Common myeloid progenitor, CD34-positive (primary cell): ENCODE measurements around the gene KRT40.

Experiments used
- CTCF ChIA-PET: fragments of 350-600 bp; sonication (Branson Sonifier 250); formaldehyde crosslinking; loops from one replicate; lab custom pipeline; 2021; ENCODE audit warnings: antibody characterized with exemption; lab: Charles Lee
- POLR2A ChIA-PET: fragments of 350-600 bp; sonication (Branson Sonifier 250); formaldehyde crosslinking; loops from one replicate; lab custom pipeline; 2021; ENCODE audit warnings: antibody characterized with exemption; lab: Charles Lee
- DNase-seq, 3 donors: peaks; one replicate each; pipeline versions ENCODE4 v3.0.0 to v3.0.0-alpha.2; 2013
- H3K27ac ChIP-seq, 2 experiments: 1 replicate in 1 of 2; 2 replicates in 1 of 2; pipeline ENCODE4 v1.7.0; 2013; ENCODE audit warnings: inconsistent platforms in 2 of 2, low read length in 2 of 2, mild to moderate bottlenecking in 2 of 2, low read depth in 1 of 2, moderate library complexity in 1 of 2; ENCODE audit not compliant: severe bottlenecking in 2 of 2, insufficient read depth in 1 of 2, poor library complexity in 1 of 2
- H3K27me3 ChIP-seq, 5 experiments: replicated peaks in 2 of 5; 1 replicate in 3 of 5; 2 replicates in 2 of 5; pipeline versions ENCODE4 v1.6.1 to v1.7.0; 2013; ENCODE audit warnings: low read length in 4 of 5, mild to moderate bottlenecking in 2 of 5, moderate library complexity in 2 of 5, inconsistent platforms in 1 of 5; ENCODE audit not compliant: insufficient read depth in 5 of 5, control insufficient read depth in 4 of 5
- H3K36me3 ChIP-seq, 4 experiments: 1 replicate in 2 of 4; 2 replicates in 2 of 4; pipeline versions ENCODE4 v1.6.1 to v1.7.0; 2013; ENCODE audit warnings: low read length in 3 of 4, control low read depth in 1 of 4, mild to moderate bottlenecking in 1 of 4; ENCODE audit not compliant: control insufficient read depth in 4 of 4, insufficient read depth in 4 of 4
- H3K4me1 ChIP-seq, 4 experiments: 1 replicate in 3 of 4; 2 replicates in 1 of 4; pipeline versions ENCODE4 v1.6.1 to v1.7.1; 2013; ENCODE audit warnings: low read length in 3 of 4, mild to moderate bottlenecking in 3 of 4, control low read depth in 1 of 4, inconsistent platforms in 1 of 4, moderate library complexity in 1 of 4; ENCODE audit not compliant: control insufficient read depth in 4 of 4, insufficient read depth in 4 of 4; ENCODE audit errors: control extremely low read depth in 1 of 4
- H3K4me3 ChIP-seq, 7 experiments: 1 replicate in 4 of 7; 2 replicates in 3 of 7; pipeline versions ENCODE4 v1.5.1 to v1.7.0; 2013; ENCODE audit warnings: mild to moderate bottlenecking in 7 of 7, low read length in 6 of 7, moderate library complexity in 6 of 7, inconsistent platforms in 2 of 7, low read depth in 2 of 7, control low read depth in 1 of 7; ENCODE audit not compliant: insufficient read depth in 4 of 7, control insufficient read depth in 1 of 7; ENCODE audit errors: extremely low read depth in 1 of 7
- H3K9me3 ChIP-seq, 5 experiments: 1 replicate in 4 of 5; 2 replicates in 1 of 5; pipeline versions ENCODE4 v1.6.1 to v1.7.1; 2013; ENCODE audit warnings: low read length in 4 of 5, mild to moderate bottlenecking in 2 of 5, inconsistent platforms in 1 of 5, low read depth in 1 of 5, moderate library complexity in 1 of 5; ENCODE audit not compliant: control insufficient read depth in 4 of 5, insufficient read depth in 2 of 5; ENCODE audit errors: control extremely low read depth in 1 of 5
- WGBS: methylation state at CpG from one replicate; pipeline ENCODE4 v1.1.5; 2013; ENCODE audit not compliant: insufficient coverage; 5-methylcytosine and 5-hydroxymethylcytosine counted together

The KRT40 gene

GRCh38 chr17:40950176-40950575, 34.0 kb downstream of the KRT40 start:
- Histone ChIP-seq H3K36me3 (no peaks in the 10 kb centered on the region), H3K27ac (no peak overlapping the region), H3K4me1 (no peaks in the 10 kb centered on the region), H3K9me3 (no peaks in the 10 kb centered on the region), H3K27me3 (peaks cover 3 to 35% (median 5%) of the 10 kb centered on the region in 5 experiments), H3K4me3 (no peak overlapping the region)
- CTCF ChIA-PET: no interaction called here
- POLR2A ChIA-PET: no interaction called here
- WGBS: 87% methylated on average over 4 of the region's 7 CpGs
- DNase-seq: no peak

- WGBS: 58% methylated on average over 10 of the region's 10 CpGs
Measured at GRCh38 chr17:40949418-40949817, 34.7 kb downstream of the KRT40 start.

GRCh38 chr17:40947929-40948328, 36.2 kb downstream of the KRT40 start:
- Histone ChIP-seq H3K4me1 (no peaks in the 10 kb centered on the region), H3K27ac (no peak overlapping the region), H3K9me3 (no peaks in the 10 kb centered on the region), H3K4me3 (no peak overlapping the region), H3K27me3 (peaks cover 3 to 32% (median 5%) of the 10 kb centered on the region in 5 experiments), H3K36me3 (no peaks in the 10 kb centered on the region)
- CTCF ChIA-PET: no interaction called here
- POLR2A ChIA-PET: no interaction called here
- WGBS: 43% methylated on average over 1 of the region's 2 CpGs
- no peak for DNase-seq

More at GRCh38 chr17:40949418-40949817, 34.7 kb downstream of the KRT40 start:
- Histone ChIP-seq H3K9me3 (no peaks in the 10 kb centered on the region), H3K4me3 (no peak overlapping the region), H3K4me1 (no peaks in the 10 kb centered on the region), H3K27ac (no peak overlapping the region), H3K36me3 (no peaks in the 10 kb centered on the region), H3K27me3 (peaks cover 3 to 33% (median 5%) of the 10 kb centered on the region in 5 experiments)
- ChIA-PET CTCF (interaction anchor here (0.6 kb wide), 1 partner anchor 85 kb away, joined by 3 read pairs; no protein-coding TSS in a partner anchor), POLR2A (no interaction called here)
- DNase-seq: no peak

- POLR2A ChIA-PET: no interaction called here
- H3K4me3 ChIP-seq: no peak overlapping the region
Measured at GRCh38 chr17:40945414-40945813, 38.7 kb downstream of the KRT40 start.

GRCh38 chr17:40944531-40944930, 39.6 kb downstream of the KRT40 start:
- Histone ChIP-seq H3K36me3 (no peaks in the 10 kb centered on the region), H3K4me1 (no peaks in the 10 kb centered on the region), H3K9me3 (no peaks in the 10 kb centered on the region), H3K4me3 (no peak overlapping the region), H3K27ac (no peak overlapping the region), H3K27me3 (peaks cover 2 to 20% (median 3%) of the 10 kb centered on the region in 5 experiments)
- no peak for DNase-seq
- CTCF ChIA-PET: no interaction called here
- POLR2A ChIA-PET: no interaction called here
- no CpG with 5 or more reads among the region's 1 CpG for WGBS

More at GRCh38 chr17:40945414-40945813, 38.7 kb downstream of the KRT40 start:
- no peaks in the 10 kb centered on the region for H3K4me1 ChIP-seq
- no peak overlapping the region for H3K27ac ChIP-seq
- H3K9me3 ChIP-seq: no peaks in the 10 kb centered on the region
- DNase-seq: no peak
- WGBS: 92% methylated on average over 2 of the region's 6 CpGs
- CTCF ChIA-PET: no interaction called here
- H3K27me3 ChIP-seq: peaks cover 2 to 27% (median 5%) of the 10 kb centered on the region in 5 experiments
- H3K36me3 ChIP-seq: no peaks in the 10 kb centered on the region

- no peak for DNase-seq
- no peak overlapping the region for H3K27ac ChIP-seq
Measured at GRCh38 chr17:40942553-40942952, 41.6 kb downstream of the KRT40 start.

GRCh38 chr17:40940266-40940665, 43.9 kb downstream of the KRT40 start:
- ChIA-PET POLR2A (no interaction called here), CTCF (no interaction called here)
- Histone ChIP-seq H3K4me1 (no peaks in the 10 kb centered on the region), H3K9me3 (no peaks in the 10 kb centered on the region), H3K27me3 (peaks cover 0 to 1% (median 0%) of the 10 kb centered on the region in 5 experiments), H3K4me3 (no peak overlapping the region), H3K36me3 (no peaks in the 10 kb centered on the region), H3K27ac (no peak overlapping the region)
- DNase-seq: no peak
- 100% methylated on average over 3 of the region's 6 CpGs for WGBS

More at GRCh38 chr17:40942553-40942952, 41.6 kb downstream of the KRT40 start:
- ChIA-PET CTCF (no interaction called here), POLR2A (no interaction called here)
- 79% methylated on average over 3 of the region's 3 CpGs for WGBS
- Histone ChIP-seq H3K4me3 (no peak overlapping the region), H3K9me3 (no peaks in the 10 kb centered on the region), H3K36me3 (no peaks in the 10 kb centered on the region), H3K4me1 (no peaks in the 10 kb centered on the region), H3K27me3 (peaks cover 0 to 7% (median 0%) of the 10 kb centered on the region in 5 experiments)
